ENCODE results near the gene TUBA3D.
"Not testable (repeated sequence)": the region's sequence is repeated elsewhere in the genome, so short reads cannot be mapped to it uniquely, and the experiment has no call there.

TUBA3D gene

DNA sequence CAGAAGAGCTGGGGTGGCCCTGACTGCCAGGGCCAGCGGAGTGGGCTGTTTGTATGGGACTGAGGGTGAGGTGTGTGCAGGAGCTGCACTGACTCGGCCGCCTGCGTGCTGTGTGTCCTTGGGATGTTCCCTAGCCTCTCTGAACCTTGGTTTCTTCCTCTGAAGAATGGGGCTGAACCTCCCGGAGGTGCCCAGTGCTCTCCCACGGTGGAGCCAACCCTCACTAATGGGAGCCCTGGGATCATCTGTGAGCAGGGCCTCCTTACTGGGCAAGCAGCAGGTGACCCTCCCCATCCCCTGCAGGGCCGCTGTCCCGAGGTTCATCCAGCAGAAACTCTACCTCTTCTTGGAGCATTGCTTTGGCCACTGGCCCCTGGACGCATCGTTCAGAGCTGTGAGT is 40.1 kb downstream of the TUBA3D start:
- DNase-seq (ENCODE audit: low spot score): no peak
- TF ChIP-seq, protein P1, sequence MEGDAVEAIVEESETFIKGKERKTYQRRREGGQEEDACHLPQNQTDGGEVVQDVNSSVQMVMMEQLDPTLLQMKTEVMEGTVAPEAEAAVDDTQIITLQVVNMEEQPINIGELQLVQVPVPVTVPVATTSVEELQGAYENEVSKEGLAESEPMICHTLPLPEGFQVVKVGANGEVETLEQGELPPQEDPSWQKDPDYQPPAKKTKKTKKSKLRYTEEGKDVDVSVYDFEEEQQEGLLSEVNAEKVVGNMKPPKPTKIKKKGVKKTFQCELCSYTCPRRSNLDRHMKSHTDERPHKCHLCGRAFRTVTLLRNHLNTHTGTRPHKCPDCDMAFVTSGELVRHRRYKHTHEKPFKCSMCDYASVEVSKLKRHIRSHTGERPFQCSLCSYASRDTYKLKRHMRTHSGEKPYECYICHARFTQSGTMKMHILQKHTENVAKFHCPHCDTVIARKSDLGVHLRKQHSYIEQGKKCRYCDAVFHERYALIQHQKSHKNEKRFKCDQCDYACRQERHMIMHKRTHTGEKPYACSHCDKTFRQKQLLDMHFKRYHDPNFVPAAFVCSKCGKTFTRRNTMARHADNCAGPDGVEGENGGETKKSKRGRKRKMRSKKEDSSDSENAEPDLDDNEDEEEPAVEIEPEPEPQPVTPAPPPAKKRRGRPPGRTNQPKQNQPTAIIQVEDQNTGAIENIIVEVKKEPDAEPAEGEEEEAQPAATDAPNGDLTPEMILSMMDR (IDR thresholded peaks at IDR 0.05; ENCODE audit: extremely low read depth, missing control alignments): no peak

DNA sequence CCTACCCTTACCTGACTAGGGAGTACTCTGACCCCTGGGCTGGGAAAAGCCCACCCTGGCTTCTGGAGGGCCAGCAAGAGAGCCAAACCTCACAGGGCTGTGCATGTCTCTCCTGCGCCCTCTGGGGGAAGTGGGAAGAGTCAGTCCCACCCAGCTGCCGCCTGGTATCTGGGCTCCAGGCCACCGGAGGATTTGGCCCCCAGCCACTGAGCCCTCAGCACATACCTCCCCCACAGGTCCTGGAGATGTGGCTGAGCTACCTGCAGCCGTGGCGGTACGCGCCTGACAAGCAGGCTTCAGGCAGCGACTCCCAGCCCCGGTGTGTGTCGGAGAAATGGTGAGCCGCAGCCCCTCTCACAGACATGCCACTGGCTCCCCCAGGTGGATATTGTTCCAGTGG is 40.7 kb downstream of the TUBA3D start:
- not testable (repeated sequence) for DNase-seq (ENCODE audit: low spot score)

DNA sequence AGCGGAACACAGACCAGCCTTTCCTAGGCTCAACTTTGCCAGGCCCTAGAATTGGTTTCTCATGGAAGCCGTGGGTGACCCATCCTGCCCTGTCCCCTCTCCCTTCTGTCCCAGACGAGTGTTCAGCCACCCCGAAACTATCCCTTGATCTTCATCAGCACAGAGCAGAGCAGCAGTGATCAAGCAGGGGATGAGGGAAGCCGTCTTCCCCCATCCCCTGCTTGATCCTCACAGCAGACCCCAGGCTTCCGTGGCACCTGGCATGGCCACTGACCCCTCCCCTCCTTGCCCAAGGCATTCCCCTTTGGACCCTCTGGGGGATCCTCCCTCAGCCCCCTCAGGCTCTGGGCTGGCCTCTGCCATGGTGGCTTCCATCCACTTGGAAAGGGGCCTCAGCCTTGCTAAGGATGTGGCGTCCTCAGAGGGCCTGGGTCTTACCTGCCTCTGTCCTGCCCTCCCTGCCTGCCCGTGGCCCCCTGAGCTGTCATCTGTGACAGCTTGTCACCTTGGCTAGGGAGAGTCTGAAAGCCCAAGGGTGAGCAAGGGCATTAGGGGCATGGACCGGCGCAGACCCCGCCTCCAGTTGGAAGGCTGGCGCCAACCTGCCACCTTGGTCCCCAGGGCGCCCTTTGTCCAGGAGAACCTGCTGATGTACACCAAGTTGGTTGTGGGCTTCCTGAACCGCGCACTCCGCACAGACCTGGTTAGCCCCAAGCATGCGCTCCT is 41.4 kb downstream of the TUBA3D start:
- TF ChIP-seq, protein P1 (IDR thresholded peaks at IDR 0.05; ENCODE audit: extremely low read depth, missing control alignments): no peak
- no peak for DNase-seq (ENCODE audit: low spot score)

DNA sequence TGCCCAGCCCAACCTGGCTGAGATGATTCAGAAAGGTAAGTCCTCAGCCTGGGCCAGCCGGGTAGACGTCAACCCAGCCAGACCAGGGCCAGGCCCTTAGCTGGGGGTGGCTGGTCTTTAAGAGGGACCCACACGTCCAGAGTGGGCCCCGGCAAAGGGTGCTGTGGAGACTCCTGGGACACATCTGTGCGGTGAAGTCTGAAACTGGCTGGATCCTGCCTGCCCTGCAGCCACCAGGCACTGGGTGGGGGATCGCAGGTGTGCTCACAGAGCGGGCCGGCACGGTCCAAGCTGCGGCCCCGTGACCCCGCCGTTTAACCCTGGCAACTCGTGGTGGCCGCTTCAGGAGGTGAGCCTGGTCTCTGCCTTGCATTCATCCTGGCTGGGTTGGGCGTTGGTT is 41.9 kb downstream of the TUBA3D start:
- not testable (repeated sequence) for DNase-seq (ENCODE audit: low spot score)

DNA sequence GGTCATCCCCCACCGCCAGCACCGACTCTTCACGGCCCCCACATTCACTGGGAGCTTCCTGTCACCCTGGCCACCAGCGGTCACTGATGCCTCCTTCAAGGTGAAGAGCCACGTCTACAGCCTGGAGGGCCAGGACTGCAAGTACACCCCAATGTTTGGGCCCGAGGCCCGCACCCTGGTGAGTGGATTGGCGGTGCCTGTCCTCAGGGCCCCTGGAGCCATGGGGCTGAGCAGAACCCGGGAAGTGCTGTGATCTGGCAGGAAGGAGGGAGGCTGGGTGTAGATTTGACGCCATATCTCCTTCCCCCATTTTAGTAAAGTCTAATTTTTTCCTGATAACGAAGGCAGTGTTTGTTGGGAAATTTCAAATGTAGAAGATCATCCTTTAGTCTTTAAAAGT is 42.6 kb downstream of the TUBA3D start:
- not testable (repeated sequence) for DNase-seq (ENCODE audit: low spot score)

DNA sequence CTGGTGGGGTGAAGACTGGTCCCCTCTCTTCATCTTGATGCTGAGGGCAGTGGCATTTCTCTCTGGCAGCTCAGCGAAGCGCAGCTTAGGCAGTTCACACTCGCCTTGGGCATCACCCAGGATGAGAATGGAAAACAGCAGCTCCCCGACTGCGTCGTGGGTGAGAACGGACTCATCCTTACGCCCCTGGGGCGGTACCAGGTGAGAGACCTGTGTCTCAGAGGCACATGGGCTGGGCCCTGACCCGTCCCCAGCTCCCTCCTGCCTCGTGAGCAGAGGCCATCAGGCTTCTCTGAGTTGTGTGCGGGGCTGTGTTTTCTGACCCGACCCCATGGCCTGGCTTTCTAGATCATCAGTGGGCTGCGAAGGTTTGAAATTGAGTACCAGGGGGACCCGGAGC is 43.5 kb downstream of the TUBA3D start:
- DNase-seq (ENCODE audit: low spot score): no peak
- TF ChIP-seq, protein P1 (IDR thresholded peaks at IDR 0.05; ENCODE audit: extremely low read depth, missing control alignments): no peak

DNA sequence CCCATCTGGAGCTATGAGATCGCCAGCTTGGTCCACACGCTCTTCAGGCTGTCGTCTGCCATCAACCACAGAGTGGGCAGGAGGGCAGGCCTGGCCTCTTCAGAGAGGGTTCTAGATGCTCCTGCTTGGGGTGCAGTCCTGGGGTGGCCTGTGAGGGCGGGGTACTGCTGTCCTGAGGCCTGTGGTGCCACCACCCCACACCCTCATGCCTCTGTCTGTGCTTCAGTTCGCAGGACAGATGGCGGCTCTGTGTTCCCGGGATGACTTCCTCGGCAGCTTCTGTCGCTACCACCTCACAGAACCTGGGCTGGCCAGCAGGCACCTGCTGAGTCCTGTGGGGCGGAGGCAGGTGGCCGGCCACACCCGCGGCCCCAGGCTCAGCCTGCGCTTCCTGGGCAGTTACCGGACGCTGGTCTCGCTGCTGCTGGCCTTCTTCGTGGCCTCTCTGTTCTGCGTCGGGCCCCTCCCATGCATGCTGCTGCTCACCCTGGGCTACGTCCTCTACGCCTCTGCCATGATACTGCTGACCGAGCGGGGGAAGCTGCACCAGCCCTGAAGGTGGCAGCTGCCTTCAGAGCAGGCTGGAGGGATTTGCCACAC is 44.1 kb downstream of the TUBA3D start:
- not testable (repeated sequence) for DNase-seq (ENCODE audit: low spot score)

DNA sequence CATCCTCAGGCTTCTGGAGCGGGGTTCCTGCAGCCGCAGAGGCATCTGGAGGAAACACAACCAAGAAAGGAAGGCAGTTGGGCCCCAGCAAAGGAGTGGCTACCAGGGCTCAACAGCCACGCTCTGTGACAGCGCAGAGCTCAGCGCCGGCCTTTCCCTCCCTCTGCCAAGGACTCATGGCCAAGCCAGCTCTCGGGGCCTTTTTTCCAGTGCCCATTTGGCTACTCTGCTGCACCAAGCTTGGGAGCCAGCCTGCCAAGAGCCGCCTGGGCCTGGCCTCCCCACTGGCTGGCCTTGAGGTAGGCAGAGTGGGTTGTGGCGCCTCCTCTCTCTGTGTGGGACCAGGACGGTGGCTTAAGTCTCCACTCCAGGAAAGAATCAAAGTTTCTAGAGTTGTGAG is 44.6 kb downstream of the TUBA3D start:
- TF ChIP-seq, protein P1 (IDR thresholded peaks at IDR 0.05; ENCODE audit: extremely low read depth, missing control alignments): no peak
- DNase-seq (ENCODE audit: low spot score): no peak

DNA sequence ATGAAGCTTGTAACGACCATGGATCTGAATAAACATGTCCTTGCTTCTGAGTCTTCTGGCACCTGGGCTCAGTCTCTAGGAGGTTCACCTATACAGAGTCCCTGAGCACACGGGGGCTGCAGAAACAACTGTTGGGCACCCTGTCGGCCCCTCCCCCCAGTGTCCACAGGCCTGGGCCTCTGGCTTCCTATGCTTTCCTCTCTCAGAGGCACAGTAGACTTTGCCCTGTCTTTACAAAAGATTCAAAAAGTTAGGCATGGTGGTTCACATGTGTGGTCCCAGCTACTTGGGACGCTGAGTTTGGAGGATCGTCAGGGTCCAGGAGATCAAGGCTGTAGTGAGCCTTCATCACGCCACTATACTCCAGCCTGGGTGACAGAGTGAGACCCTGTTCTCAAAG is 45.6 kb downstream of the TUBA3D start:
- DNase-seq (ENCODE audit: low spot score): not testable (repeated sequence)

DNA sequence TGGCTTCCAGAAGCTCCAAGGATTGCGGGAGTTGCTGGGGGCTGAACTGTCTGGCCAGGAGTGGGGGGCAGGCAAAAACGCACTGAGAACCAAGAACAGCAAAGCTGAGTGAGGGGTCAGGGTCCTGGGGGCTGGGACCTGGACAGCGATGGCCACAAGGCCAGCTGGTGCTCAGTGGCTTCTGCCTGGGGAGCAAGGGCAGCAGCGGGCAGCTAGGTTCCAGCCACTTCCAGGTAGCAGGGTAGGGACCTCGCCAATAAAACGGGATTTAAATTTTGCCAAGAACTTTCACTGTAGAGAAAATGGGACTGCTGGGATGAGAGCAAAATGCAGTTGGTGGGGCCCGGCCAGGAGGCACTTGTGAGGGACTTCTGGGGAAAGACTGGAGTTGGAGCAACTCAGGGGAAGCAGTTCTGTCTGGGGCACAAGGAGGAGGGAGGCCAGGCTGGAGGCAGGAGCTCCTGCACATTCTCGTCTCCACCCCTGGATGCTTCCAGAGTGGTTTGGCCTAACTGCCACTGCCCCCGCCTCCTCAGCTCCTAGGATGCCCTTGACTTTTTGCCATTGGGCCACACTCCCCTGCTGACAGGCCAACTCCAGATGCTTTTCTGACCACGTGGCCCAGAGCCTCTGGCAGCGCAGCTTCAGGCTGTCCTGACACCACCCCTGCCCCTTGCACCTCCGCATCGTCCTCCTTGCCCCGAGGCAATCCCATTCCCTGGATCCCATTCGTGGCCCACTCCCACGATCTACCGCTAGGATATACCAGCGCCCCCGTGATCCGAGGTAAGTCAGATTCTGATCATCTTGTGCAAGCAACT is 46.3 kb downstream of the TUBA3D start:
- TF ChIP-seq, protein P1 (IDR thresholded peaks at IDR 0.05; ENCODE audit: extremely low read depth, missing control alignments): no peak
- DNase-seq (ENCODE audit: low spot score): no peak

DNA sequence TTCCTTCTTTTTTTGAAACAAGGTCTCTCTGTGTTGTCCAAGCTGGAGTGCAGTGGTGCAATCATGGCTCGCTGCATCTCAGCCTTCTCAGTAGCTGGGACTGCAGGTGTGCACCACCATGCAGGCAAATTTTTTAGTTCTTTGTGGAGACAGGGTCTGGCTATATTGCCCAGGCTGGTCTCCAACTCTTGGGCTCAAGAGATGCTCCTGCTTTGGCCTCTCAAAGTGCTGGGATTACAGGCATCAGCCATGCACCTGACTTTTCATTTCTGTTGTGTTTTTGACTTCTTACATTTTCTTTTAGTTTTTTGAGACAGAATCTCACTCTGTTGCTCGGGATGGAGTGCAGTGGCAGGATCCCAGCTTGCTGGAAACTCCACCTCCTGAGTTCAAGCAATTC is 49.3 kb downstream of the TUBA3D start:
- not testable (repeated sequence) for DNase-seq (ENCODE audit: low spot score)

DNA sequence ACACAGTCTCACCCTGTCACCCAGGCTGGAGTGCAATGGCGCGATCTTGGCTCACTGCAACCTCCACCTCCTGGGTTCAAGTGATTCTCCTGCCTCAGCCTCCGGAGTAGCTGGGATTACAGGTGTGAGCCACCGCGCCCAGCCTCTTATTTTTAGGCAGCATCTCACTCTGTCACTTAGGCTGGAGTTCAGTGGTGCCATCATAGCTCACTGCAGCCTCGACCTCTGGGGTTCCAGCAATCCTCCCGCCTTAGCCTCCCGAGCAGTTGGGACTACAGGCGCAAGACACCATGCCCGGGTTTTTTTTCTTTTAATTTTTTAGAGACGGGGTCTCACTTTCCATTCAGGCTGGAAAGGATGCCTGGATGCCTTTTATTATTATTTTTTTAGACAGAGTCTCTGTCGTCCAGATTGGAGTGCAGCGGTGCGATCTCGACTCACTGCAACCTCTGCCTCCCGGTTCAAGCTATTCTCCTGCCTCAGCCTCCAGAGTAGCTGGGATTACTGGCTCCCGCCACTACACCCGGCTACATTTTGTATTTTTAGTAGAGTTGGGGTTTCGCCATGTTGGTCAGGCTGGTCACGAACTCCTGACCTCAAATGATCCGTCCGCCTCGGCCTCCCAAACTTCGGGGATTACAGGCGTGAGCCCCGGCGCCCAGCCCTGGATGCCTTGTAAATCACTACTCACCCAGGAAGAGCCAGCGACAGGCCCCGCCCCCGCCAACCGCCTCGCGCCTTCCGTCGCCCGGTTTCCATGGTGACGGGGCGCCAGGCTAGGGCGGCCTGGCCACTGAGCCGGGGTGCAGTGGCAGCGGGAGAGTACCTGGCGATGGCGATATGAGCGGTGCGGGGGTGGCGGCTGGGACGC is 51.4 kb downstream of the TUBA3D start, which contains the start of gene CCDC74A:
TSS of gene CCDC74A (plus strand) at position 758 of the 871 bp plus-strand sequence. CDS start at position 841, 83 bp downstream.
- DNase-seq (ENCODE audit: low spot score): not testable (repeated sequence)
